Hepatocyte (in vitro differentiated cells): ENCODE results near the gene MYH16.
"Not testable (repeated sequence)": the region's sequence is repeated elsewhere in the genome, so short reads cannot be mapped to it uniquely, and the experiment has no call there.

Experiments used
- EZH2 ChIP-seq: fragments of 200-600 bp; sonication (generic); IDR thresholded peaks from 2 replicates; pipeline ENCODE4 v1.6.1; 2016; ENCODE audit warnings: antibody characterized with exemption, mild to moderate bottlenecking, borderline replicate concordance
- EZH2phosphoT487 ChIP-seq: fragments of 200-600 bp; sonication (generic); IDR thresholded peaks from one replicate; pipeline ENCODE4 v1.6.1; 2018; ENCODE audit warnings: antibody characterized with exemption, mild to moderate bottlenecking, low read depth, moderate library complexity; ENCODE audit not compliant: unreplicated experiment, severe bottlenecking
- TF ChIP-seq, protein P1 (sequence below): fragments of 200-600 bp; sonication (generic); IDR thresholded peaks from 2 replicates; pipeline ENCODE4 v1.5.1; 2016; ENCODE audit warnings: antibody characterized with exemption, mild to moderate bottlenecking; ENCODE audit not compliant: poor library complexity

DNA sequence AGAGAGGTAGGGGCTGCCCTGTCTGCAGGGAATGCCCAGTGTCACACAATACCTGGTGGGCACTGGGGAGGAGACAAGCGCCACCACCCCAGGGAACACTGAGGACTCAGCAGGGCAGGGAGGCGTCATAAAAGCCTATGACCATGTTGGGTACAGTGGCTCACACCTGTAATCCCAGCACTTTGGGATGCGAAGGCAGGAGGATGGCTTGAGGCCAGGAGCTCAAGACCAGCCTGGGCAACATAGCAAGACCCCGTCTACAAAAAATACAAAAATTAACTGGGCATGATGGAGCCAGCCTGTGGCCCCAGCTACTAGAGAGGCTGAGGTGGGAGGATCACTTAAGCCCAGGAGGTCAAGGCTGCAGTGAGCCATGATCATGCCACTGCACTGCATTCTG, 11.5 kb downstream of the MYH16 start:
- TF ChIP-seq, protein P1, sequence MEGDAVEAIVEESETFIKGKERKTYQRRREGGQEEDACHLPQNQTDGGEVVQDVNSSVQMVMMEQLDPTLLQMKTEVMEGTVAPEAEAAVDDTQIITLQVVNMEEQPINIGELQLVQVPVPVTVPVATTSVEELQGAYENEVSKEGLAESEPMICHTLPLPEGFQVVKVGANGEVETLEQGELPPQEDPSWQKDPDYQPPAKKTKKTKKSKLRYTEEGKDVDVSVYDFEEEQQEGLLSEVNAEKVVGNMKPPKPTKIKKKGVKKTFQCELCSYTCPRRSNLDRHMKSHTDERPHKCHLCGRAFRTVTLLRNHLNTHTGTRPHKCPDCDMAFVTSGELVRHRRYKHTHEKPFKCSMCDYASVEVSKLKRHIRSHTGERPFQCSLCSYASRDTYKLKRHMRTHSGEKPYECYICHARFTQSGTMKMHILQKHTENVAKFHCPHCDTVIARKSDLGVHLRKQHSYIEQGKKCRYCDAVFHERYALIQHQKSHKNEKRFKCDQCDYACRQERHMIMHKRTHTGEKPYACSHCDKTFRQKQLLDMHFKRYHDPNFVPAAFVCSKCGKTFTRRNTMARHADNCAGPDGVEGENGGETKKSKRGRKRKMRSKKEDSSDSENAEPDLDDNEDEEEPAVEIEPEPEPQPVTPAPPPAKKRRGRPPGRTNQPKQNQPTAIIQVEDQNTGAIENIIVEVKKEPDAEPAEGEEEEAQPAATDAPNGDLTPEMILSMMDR: not testable (repeated sequence)
- not testable (repeated sequence) for TF ChIP-seq EZH2, EZH2phosphoT487
